GM12878 (cell line): ENCODE data around the gene NR3C1. TPM values are rescaled to one million over a fixed set of nuclear protein-coding genes. Genes with fewer than 3 reads are reported as not detected.

Experiments
- EED ChIP-seq: sonication (generic); IDR thresholded peaks from 2 replicates; pipeline ENCODE4 v1.6.1; 2016; ENCODE audit warnings: antibody characterized with exemption, low read depth
- EP300 ChIP-seq, 2 experiments: fragments of 150-350 bp in 1 of 2; IDR thresholded peaks; 2 replicates each; pipeline ENCODE4 v1.6.1; 2011 to 2012; ENCODE audit warnings: low read depth in 2 of 2, low read length in 2 of 2, borderline replicate concordance in 1 of 2, improper control_type of control experiment in 1 of 2, inconsistent platforms in 1 of 2; ENCODE audit not compliant: control insufficient read depth in 1 of 2
- ETV6 ChIP-seq, 2 experiments: fragments of 450-650 bp in 1 of 2; IDR thresholded peaks in 1 of 2; conservative IDR thresholded peaks in 1 of 2; 2 replicates each; pipeline ENCODE4 v1.6.1; 2014; ENCODE audit warnings: antibody characterized with exemption in 1 of 2, borderline replicate concordance in 1 of 2, low read depth in 1 of 2, mild to moderate bottlenecking in 1 of 2, moderate library complexity in 1 of 2
- EZH2 ChIP-seq: IDR thresholded peaks from 2 replicates; pipeline ENCODE4 v1.6.1; 2012; ENCODE audit warnings: low read depth, mild to moderate bottlenecking, control low read depth, inconsistent platforms, low read length, borderline replicate concordance; ENCODE audit not compliant: control insufficient read depth
- GABPA ChIP-seq: IDR thresholded peaks from 2 replicates; pipeline ENCODE4 v1.6.1; 2014; ENCODE audit warnings: antibody characterized with exemption, low read depth, mild to moderate bottlenecking, inconsistent platforms
- IKZF1 ChIP-seq: fragments of 450-650 bp; conservative IDR thresholded peaks from 2 replicates; pipeline ENCODE4 v1.6.1; 2017; ENCODE audit warnings: antibody characterized with exemption, mild to moderate bottlenecking
- IKZF2 ChIP-seq, 2 experiments: fragments of 450-650 bp; IDR thresholded peaks; 2 replicates each; pipeline ENCODE4 v1.6.1; 2017; ENCODE audit warnings: mild to moderate bottlenecking in 2 of 2, moderate library complexity in 2 of 2
- IRF4 ChIP-seq: IDR thresholded peaks from 2 replicates; pipeline ENCODE4 v1.6.1; 2011; ENCODE audit warnings: low read depth, low read length
- JUNB ChIP-seq: IDR thresholded peaks from 2 replicates; pipeline ENCODE4 v1.6.1; 2016; ENCODE audit warnings: antibody characterized with exemption, mild to moderate bottlenecking
- NFIC ChIP-seq: IDR thresholded peaks from 2 replicates; pipeline ENCODE4 v1.6.1; 2012; ENCODE audit warnings: low read depth, mild to moderate bottlenecking, inconsistent platforms, low read length, moderate library complexity
- PAX5 ChIP-seq: IDR thresholded peaks from 2 replicates; pipeline ENCODE4 v1.6.1; 2011; ENCODE audit warnings: low read depth, low read length, borderline replicate concordance
- TCF3 ChIP-seq: IDR thresholded peaks from 2 replicates; pipeline ENCODE4 v1.6.1; 2012; ENCODE audit warnings: low read depth, mild to moderate bottlenecking, low read length, borderline replicate concordance; ENCODE audit not compliant: insufficient read depth
- ZBED1 ChIP-seq: IDR thresholded peaks from 2 replicates; pipeline ENCODE4 v1.6.1; 2016; ENCODE audit warnings: borderline replicate concordance
- ZNF592 ChIP-seq: fragments of 450-650 bp; IDR thresholded peaks from 2 replicates; pipeline ENCODE4 v1.6.1; 2017; ENCODE audit warnings: mild to moderate bottlenecking, moderate library complexity
- polyA plus RNA-seq, 11 experiments: library from polyadenylated mRNA; depleted of rRNA in 4 of 11; unstranded in 6 of 11; stranded (reverse) in 5 of 11; fragments of >200 nt; fragmentation: Nextera tagmentation in 4 of 11; fragmentation: Illumina TruSeq in 1 of 11; extraction: Ambion mirVana in 4 of 11; extraction: Trizol in 1 of 11; gene quantifications; 1 replicate in 1 of 11; 2 replicates in 10 of 11; pipeline versions ENCODE4 v1.2.1 to v1.2.3, GENCODE V29; 2011 to 2016; ENCODE audit warnings: inconsistent platforms in 2 of 11, missing spikeins in 2 of 11, low read depth in 1 of 11
- total RNA-seq, 4 experiments: library from RNA; depleted of rRNA in 3 of 4; stranded (reverse); fragments of >200 nt in 3 of 4; fragmentation: Illumina TruSeq in 1 of 4; extraction: Trizol in 1 of 4; gene quantifications; 2 replicates each; pipeline versions ENCODE4 v1.2.1 to v1.2.3, GENCODE V29; 2013 to 2021
- TF ChIP-seq, protein P1 (sequence below): fragments of 450-650 bp; IDR thresholded peaks from 2 replicates; pipeline ENCODE4 v1.6.1; 2016; ENCODE audit warnings: mild to moderate bottlenecking, moderate library complexity, borderline replicate concordance

NR3C1 gene
- total and polyA plus RNA-seq, 10 of the 15 experiments (the other 5 are each of a cell fraction or from before 2014, with no cell fraction given), result 49.7 to 141 (median 109) TPM

GRCh38 chr5:143427122-143427735 is 23.7 kb upstream of the NR3C1 start (continued):
- TF ChIP-seq EED, result peak; percentile 73
- TF ChIP-seq GABPA, result no peak
- no peak for TF ChIP-seq EZH2
- TF ChIP-seq IKZF2 (IDR thresholded peaks at IDR 0.05), result peak; percentile 68 to 70
- TF ChIP-seq ZBED1, result no peak; the same call in 1 of the 2 replicates
- TF ChIP-seq IRF4, result peak; percentile 45; the same call in 1 of the 2 replicates
- TF ChIP-seq EP300 (IDR thresholded peaks at IDR 0.05; ENCODE audit: borderline replicate concordance in 1 of 2, control insufficient read depth in 1 of 2, low read depth in 2 of 2, low read length in 2 of 2), result 0 out of 4 replicates have a peak, but pooled peaks of 1 of the 2 experiments have one; percentile 16
- TF ChIP-seq NFIC, result peak; percentile 91
- TF ChIP-seq TCF3, result no peak
- no peak for TF ChIP-seq PAX5
- TF ChIP-seq ZNF592, result no peak
- TF ChIP-seq, protein P1, sequence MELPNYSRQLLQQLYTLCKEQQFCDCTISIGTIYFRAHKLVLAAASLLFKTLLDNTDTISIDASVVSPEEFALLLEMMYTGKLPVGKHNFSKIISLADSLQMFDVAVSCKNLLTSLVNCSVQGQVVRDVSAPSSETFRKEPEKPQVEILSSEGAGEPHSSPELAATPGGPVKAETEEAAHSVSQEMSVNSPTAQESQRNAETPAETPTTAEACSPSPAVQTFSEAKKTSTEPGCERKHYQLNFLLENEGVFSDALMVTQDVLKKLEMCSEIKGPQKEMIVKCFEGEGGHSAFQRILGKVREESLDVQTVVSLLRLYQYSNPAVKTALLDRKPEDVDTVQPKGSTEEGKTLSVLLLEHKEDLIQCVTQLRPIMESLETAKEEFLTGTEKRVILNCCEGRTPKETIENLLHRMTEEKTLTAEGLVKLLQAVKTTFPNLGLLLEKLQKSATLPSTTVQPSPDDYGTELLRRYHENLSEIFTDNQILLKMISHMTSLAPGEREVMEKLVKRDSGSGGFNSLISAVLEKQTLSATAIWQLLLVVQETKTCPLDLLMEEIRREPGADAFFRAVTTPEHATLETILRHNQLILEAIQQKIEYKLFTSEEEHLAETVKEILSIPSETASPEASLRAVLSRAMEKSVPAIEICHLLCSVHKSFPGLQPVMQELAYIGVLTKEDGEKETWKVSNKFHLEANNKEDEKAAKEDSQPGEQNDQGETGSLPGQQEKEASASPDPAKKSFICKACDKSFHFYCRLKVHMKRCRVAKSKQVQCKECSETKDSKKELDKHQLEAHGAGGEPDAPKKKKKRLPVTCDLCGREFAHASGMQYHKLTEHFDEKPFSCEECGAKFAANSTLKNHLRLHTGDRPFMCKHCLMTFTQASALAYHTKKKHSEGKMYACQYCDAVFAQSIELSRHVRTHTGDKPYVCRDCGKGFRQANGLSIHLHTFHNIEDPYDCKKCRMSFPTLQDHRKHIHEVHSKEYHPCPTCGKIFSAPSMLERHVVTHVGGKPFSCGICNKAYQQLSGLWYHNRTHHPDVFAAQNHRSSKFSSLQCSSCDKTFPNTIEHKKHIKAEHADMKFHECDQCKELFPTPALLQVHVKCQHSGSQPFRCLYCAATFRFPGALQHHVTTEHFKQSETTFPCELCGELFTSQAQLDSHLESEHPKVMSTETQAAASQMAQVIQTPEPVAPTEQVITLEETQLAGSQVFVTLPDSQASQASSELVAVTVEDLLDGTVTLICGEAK, result no peak
- peak; percentile 94 for TF ChIP-seq JUNB
- peak; percentile 64 for TF ChIP-seq IKZF1
- peak in 1 of 2 experiments; percentile 48; a peak in 1 of 4 replicates for TF ChIP-seq ETV6 (conservative IDR thresholded peaks at IDR 0.05 in 1 of 2, IDR thresholded peaks at IDR 0.05 in 1 of 2; ENCODE audit: borderline replicate concordance in 1 of 2, low read depth in 1 of 2)
